HG02943 (cell line): ENCODE data around the gene GPR89A.
"Not testable (repeated sequence)": the region's sequence is repeated elsewhere in the genome, so short reads cannot be mapped to it uniquely, and the experiment has no call there.

Experiments used
- ATAC-seq: cut with Tn5 transposase; IDR thresholded peaks from one replicate; pipeline ENCODE4 v1.9.1; 2021; ENCODE audit warnings: mild to moderate bottlenecking, low read depth, moderate library complexity; ENCODE audit not compliant: unreplicated experiment

The GPR89A gene

DNA sequence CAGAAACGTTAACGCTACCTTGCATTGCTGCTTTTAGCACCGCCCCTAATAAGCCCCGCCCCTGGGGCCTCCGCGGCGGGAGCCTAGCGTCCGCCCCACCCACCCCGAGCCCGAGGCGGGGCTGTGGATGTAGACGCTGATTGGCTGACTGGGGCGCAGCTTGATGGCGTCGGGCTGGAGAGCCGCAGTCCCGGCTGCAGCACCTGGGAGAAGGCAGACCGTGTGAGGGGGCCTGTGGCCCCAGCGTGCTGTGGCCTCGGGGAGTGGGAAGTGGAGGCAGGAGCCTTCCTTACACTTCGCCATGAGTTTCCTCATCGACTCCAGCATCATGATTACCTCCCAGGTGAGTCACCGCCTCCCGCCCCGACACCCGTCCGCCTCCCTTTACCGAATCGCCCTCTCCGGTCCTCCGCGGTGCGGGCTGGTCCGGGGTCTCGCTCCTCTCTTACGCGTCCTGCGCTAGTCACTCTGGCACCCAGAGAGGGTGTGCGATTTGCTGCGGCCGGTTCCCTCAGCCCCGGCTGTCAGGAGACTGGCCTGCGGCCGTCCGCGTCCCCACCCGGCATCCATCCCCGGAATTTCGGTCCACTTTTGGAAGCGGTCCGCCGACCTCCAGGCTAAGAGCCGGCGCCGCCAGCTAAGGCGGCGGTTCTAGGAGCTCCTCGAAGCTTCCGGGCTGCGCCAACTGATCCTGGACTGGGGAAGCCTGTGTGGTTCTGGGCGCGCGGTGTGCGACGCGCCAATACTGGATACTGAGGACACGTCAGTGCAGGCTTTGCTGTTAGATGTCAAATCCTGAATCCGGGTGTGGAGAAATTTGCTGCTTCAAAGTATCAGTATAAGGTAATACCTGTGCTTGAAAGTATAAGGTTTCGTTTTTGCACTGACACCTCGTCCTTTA, at the start of gene GPR89A:
GPR89A (plus strand) TSS at position 156 of the 901 bp plus-strand sequence; CDS start at position 302, 146 bp downstream.
- peak; percentile 91 for ATAC-seq

- not testable (repeated sequence) for ATAC-seq
These were observed 21.0 kb upstream of the GPR89A start for GRCh38 chr1:145586820-145587219.

GRCh38 chr1:145590806-145591205, 17.0 kb upstream of the GPR89A start:
- not testable (repeated sequence) for ATAC-seq

DNA sequence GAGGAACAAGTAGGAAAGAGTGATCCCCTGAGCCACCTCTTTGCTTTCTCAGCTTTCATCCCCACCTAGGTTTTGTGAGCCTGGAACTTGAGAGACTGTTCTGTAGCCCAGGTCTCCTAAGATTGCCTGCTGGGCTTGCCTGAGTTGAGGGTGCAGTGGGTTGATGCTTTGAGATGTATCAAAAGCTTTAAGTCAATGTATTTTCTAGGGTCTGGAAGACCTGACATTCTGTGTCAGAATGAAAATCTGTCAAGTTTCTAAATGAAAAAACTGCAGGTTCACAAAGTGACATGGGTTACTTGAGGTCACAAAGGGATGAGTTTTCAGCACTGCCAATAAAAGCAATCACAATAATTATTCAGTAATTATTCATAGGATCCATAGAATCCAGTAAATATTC, 15.4 kb upstream of the GPR89A start:
- ATAC-seq, result not testable (repeated sequence)

DNA sequence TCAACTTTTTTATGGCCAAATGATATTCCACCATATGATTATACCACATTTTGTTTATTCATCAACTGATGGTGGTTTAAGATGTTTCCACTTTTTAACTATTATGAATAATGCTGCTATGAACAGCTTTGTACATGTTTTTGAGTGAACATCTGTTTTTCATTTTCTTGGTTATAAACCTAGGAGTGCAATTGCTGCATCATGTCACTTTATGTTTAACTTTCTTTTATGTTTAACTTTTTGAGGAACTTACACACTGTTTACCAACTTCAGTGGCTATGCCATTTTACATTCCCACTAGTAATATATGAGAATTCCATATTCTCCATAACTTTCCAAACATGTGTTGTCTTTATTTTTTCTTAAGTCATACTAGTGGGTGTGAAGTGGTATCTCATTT, 12.4 kb upstream of the GPR89A start:
- not testable (repeated sequence) for ATAC-seq

GRCh38 chr1:145596236-145596635, 11.6 kb upstream of the GPR89A start:
- not testable (repeated sequence) for ATAC-seq

- not testable (repeated sequence) for ATAC-seq
These were observed 8.4 kb upstream of the GPR89A start for GRCh38 chr1:145599426-145599825.

DNA sequence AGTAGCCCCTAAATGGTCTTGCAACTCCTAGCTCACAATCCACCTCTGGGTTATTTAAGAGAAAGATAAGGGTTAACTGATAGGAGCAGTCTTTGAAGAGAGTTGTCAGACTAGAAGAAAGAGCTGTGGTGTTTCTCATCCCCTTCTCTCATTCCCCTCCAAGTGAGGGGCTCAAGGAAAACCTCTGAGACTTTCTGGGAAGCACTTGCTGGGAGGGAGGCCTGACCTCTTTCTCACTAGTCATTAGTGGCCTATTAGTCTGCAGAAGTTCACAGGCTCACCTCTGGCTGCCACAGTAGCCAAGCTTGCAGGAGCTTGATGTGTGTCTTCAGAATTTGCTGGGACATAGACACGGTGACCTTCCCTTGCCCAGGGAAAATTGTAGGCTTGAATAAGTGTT, 6.2 kb upstream of the GPR89A start:
- no peak for ATAC-seq

- not testable (repeated sequence) for ATAC-seq
These were observed 948 bp upstream of the GPR89A start for GRCh38 chr1:145606840-145607239.

DNA sequence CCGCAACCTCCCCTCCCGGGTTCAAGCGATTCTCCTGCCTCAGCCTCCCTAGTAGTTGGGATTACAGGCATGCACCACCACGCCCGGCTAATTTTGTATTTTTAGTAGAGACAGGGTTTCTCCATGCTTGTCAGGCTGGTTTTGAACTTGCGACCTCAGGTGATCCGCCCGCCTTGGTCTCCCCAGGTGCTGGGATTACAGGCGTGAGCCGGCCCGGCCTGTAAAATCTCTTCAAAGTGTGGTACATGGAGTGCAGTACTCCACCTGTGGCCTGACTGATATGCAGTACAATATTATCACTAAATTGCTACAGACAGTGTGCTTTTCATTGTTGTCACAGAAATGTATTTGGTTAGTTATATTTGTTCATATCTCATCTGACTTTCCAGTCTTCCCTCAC, 499 bp upstream of the GPR89A start:
- not testable (repeated sequence) for ATAC-seq

- not testable (repeated sequence) for ATAC-seq
These were observed 3.0 kb downstream of the GPR89A start for GRCh38 chr1:145610744-145611143.

DNA sequence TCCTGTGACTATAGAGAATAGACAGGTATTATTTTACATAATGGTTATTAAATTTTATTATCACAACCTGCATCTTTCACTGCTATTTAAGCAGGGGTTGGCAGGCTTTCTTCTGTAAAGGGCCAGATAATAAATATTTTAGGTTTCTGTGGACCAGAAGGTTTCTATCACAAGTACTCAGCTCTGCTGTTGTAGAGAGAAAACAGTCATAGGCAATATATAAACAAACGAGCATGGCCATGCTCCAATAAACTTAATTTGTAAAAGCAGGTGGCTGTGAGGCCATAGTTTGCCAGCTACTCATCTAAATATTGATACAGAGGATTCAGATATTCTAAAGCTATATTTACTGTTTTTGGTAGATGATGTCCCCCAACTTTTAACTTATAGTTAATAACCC, 12.3 kb downstream of the GPR89A start:
- not testable (repeated sequence) for ATAC-seq

- ATAC-seq, result not testable (repeated sequence)
These were observed 14.4 kb downstream of the GPR89A start for GRCh38 chr1:145622177-145622576.

DNA sequence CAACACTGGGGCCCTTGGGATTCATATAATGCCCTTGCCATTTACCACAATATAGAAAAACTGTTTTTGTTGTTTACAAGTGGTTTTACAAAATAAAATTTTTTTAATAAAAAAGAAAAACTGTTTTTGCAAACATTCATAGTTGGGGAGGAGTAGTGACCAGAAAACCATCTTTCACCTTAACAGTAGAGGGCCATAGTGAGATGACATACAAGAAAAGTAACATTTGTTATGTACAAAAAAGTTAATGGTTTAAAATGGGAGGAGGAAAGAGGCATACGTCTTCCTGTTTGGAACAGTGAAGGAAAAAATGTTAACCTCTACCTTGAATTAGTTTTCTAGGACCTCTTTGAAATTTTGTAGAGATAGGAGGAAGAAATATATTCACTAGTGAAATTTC, 28.4 kb downstream of the GPR89A start:
- ATAC-seq, result not testable (repeated sequence)

- not testable (repeated sequence) for ATAC-seq
These were observed 34.1 kb downstream of the GPR89A start for GRCh38 chr1:145641886-145642285.

- not testable (repeated sequence) for ATAC-seq
These were observed 36.2 kb downstream of the GPR89A start for GRCh38 chr1:145643990-145644389.

- not testable (repeated sequence) for ATAC-seq
These were observed 48.6 kb downstream of the GPR89A start for GRCh38 chr1:145656245-145656943.

- not testable (repeated sequence) for ATAC-seq
These were observed 54.7 kb downstream of the GPR89A start for GRCh38 chr1:145662502-145662901.

GRCh38 chr1:145665015-145665414, 57.2 kb downstream of the GPR89A start:
- not testable (repeated sequence) for ATAC-seq

DNA sequence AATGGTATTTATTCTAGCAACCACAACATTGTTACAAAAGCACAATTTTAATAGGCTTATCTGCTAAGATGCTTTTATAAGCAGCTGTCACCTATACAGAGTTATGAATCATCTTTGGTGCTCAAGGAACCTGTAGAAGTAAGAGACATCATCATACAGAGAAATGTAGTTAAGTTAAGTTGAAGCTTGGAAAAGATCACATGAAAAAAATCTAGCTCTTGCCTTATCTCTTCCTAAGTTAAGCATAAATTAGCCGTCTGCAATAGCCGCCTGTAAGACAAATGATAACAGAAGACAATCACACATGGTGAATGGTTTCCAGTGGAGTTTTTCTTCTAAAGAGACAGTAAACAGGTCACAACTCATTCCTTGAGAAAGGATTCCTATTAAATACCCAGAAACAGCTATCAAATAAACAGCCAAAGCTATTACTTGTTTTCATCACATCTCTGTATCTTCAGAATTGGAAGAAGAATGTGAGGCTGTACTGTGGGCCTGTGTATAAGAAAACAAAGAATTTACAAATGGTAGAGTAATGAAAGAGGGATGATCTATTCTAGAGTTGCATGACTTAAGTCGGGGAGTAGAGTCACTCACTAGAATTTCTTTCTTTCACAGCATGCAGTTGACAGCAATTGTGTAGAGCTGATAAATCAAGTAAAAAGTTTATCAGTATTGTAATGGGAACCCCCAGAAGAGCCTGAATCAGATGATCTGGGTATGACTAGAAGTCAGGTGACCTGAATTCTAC, 63.4 kb downstream of the GPR89A start:
- ATAC-seq, result not testable (repeated sequence)

- not testable (repeated sequence) for ATAC-seq
These were observed 65.4 kb downstream of the GPR89A start for GRCh38 chr1:145673217-145673616.
